ENCODE data around the gene PSMG4.

Gene PSMG4

DNA sequence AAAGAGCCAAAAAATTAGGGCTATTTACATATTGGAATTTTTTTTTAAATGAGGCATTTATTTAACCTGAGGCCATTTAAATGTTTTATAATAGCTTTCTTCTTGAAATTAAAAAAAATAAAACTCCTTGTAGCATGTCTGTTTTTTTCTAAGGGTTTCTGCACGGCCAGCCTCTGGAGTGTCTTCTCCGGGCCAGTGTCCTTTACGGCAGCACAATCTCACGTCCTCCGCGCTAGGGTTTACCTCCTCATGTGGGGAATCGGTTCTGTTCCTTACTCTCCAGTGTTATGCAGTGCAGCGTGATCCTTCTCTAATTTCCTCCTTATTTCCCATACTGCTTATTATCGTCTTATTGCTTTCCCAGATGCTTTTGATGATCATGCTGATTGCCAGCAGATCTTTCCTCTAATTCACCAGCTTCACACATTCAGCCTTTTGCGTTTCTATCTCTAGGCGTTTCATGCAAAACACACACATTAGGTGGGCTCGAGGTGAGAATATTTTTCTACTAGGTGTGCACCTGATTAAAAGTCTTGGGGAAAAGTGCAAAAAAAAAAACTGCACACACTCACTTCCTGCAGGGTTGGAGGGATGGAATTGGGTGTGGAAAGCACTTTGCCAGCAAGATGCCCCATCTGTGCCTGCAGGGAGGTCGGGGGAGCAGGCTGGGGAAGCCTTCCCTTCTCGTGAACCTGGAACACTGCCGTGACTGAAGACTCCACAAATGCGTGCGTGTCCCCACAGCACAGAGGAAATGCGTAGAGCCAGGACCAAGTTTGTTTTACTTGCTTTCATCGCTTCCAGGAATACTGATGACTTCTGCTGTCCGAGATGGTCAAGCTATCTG is 56.1 kb downstream of the PSMG4 start:
- no peaks in the 10 kb centered on the region for H3K27me3 ChIP-seq (ENCODE audit: control insufficient read depth in 2 of 2, insufficient read depth in 2 of 2, low read length in 2 of 2)

DNA sequence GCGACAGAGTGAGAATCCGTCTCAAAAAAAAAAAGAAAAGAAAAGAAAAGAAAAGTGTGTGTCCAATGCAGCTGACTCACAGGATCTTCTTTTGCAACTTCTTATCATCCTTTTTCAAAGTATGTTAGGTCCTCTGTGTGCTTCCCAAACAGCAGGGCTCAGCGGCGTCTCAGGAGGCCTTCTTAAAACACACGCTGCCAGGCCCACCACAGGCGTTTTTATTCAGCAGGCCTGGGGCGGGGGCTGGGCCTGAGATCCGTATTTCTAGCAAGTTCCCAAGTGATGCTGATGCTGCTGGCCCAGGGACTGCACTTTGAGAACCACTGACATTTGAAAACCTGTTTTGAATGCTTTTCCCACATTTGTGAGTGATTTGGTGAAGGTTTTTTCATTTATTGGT is 57.1 kb downstream of the PSMG4 start:
- no peak overlapping the region for H3K9ac ChIP-seq (ENCODE audit: low read depth in 1 of 2, low read length in 2 of 2)
- no peaks in the 10 kb centered on the region for H3K27me3 ChIP-seq (ENCODE audit: control insufficient read depth in 2 of 2, insufficient read depth in 2 of 2, low read length in 2 of 2)
- H3K9me3 ChIP-seq (ENCODE audit: control insufficient read depth in 2 of 2, low read length in 2 of 2), result no peaks in the 10 kb centered on the region
- no peak overlapping the region for H3K4me3 ChIP-seq (ENCODE audit: low read length in 2 of 2)
- H3K36me3 ChIP-seq (ENCODE audit: control insufficient read depth in 2 of 2, insufficient read depth in 2 of 2, low read length in 2 of 2), result peaks cover 29 to 31% of the 10 kb centered on the region in 2 donors
- H3K4me1 ChIP-seq (ENCODE audit: control insufficient read depth in 2 of 2, insufficient read depth in 2 of 2, low read length in 2 of 2), result peaks cover 0 to 3% of the 10 kb centered on the region in 2 donors
- H3K27ac ChIP-seq (ENCODE audit: low read depth in 2 of 2, low read length in 2 of 2), result no peak overlapping the region

More for the DNA sequence above, 56.1 kb downstream of the PSMG4 start:
- H3K9me3 ChIP-seq (ENCODE audit: control insufficient read depth in 2 of 2, low read length in 2 of 2), result no peaks in the 10 kb centered on the region
- H3K27ac ChIP-seq (ENCODE audit: low read depth in 2 of 2, low read length in 2 of 2), result no peak overlapping the region
- peaks cover 0 to 6% of the 10 kb centered on the region in 2 donors for H3K4me1 ChIP-seq (ENCODE audit: control insufficient read depth in 2 of 2, insufficient read depth in 2 of 2, low read length in 2 of 2)
- no peak overlapping the region for H3K9ac ChIP-seq (ENCODE audit: low read depth in 1 of 2, low read length in 2 of 2)
- no peak overlapping the region for H3K4me3 ChIP-seq (ENCODE audit: low read length in 2 of 2)
- peaks cover 24 to 26% of the 10 kb centered on the region in 2 donors for H3K36me3 ChIP-seq (ENCODE audit: control insufficient read depth in 2 of 2, insufficient read depth in 2 of 2, low read length in 2 of 2)

DNA sequence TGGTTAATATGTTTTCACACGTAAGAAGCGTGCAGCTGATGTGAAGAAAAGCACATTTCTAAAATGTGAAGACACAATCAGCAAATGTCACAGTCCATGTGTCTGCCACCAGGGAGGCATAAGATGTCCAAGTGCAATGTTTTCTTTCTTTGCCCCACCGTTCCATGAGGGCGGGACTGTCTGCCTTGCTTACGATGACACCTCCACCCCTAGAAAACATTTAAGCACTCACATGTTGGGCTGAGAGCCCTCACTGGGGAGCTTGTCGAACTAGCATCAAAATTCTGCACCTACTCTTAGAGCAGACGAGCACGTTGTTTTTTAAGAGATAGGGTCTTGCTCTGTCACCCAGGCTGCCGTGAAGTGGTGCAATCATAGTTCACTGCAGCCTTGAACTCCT is 57.6 kb downstream of the PSMG4 start:
- H3K4me1 ChIP-seq (ENCODE audit: control insufficient read depth in 2 of 2, insufficient read depth in 2 of 2, low read length in 2 of 2), result no peaks in the 10 kb centered on the region
- H3K27ac ChIP-seq (ENCODE audit: low read depth in 2 of 2, low read length in 2 of 2), result no peak overlapping the region
- H3K4me3 ChIP-seq (ENCODE audit: low read length in 2 of 2), result no peak overlapping the region
- H3K9me3 ChIP-seq (ENCODE audit: control insufficient read depth in 2 of 2, low read length in 2 of 2), result no peaks in the 10 kb centered on the region
- no peaks in the 10 kb centered on the region for H3K27me3 ChIP-seq (ENCODE audit: control insufficient read depth in 2 of 2, insufficient read depth in 2 of 2, low read length in 2 of 2)
- H3K9ac ChIP-seq (ENCODE audit: low read depth in 1 of 2, low read length in 2 of 2), result no peak overlapping the region
- H3K36me3 ChIP-seq (ENCODE audit: control insufficient read depth in 2 of 2, insufficient read depth in 2 of 2, low read length in 2 of 2), result peaks cover 31 to 33% of the 10 kb centered on the region in 2 donors

DNA sequence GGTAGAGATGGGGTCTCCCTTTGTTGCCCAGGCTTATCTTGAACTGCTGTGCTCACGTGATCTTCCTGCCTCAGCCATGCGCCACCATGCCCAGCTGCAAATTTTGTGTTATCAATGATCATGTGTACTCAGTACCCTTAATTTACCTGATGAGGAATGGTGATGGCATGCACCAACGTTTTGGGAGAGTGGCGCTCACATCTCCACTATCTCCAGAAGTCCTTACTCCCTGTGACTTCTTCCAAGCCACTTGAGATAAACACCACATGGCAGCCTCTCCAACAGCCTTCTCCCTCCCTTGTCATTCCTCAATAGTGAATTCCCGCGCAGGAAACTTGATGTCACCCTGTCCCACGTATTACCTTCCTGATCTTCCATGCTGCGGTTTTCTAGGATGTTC is 58.1 kb downstream of the PSMG4 start:
- Histone ChIP-seq H3K4me3 (ENCODE audit: low read length in 2 of 2) (no peak overlapping the region), H3K9me3 (ENCODE audit: control insufficient read depth in 2 of 2, low read length in 2 of 2) (no peaks in the 10 kb centered on the region), H3K27me3 (ENCODE audit: control insufficient read depth in 2 of 2, insufficient read depth in 2 of 2, low read length in 2 of 2) (no peaks in the 10 kb centered on the region), H3K36me3 (ENCODE audit: control insufficient read depth in 2 of 2, insufficient read depth in 2 of 2, low read length in 2 of 2) (peaks cover 32 to 37% of the 10 kb centered on the region in 2 donors), H3K9ac (ENCODE audit: low read depth in 1 of 2, low read length in 2 of 2) (no peak overlapping the region), H3K27ac (ENCODE audit: low read depth in 2 of 2, low read length in 2 of 2) (no peak overlapping the region), H3K4me1 (ENCODE audit: control insufficient read depth in 2 of 2, insufficient read depth in 2 of 2, low read length in 2 of 2) (no peaks in the 10 kb centered on the region)
